HUES48 (cell line): Measurements from ENCODE around the gene PCDHGA7.
A peak's percentile ranks its signal among the peaks of the same experiment; 100 is the strongest.
"Not testable (repeated sequence)": the region's sequence is repeated elsewhere in the genome, so short reads cannot be mapped to it uniquely, and the experiment has no call there.

Experiments
- H3K27ac ChIP-seq: one replicate; pipeline ENCODE4 v1.7.0; 2013; ENCODE audit warnings: low read depth, low read length, inconsistent platforms
- H3K27me3 ChIP-seq: 2 replicates; pipeline ENCODE4 v1.6.1; 2013; ENCODE audit warnings: mild to moderate bottlenecking, low read length; ENCODE audit not compliant: control insufficient read depth, insufficient read depth
- H3K36me3 ChIP-seq: 2 replicates; pipeline ENCODE4 v1.6.1; 2013; ENCODE audit warnings: low read length; ENCODE audit not compliant: control insufficient read depth, insufficient read depth
- H3K4me1 ChIP-seq: 2 replicates; pipeline ENCODE4 v1.6.1; 2013; ENCODE audit warnings: mild to moderate bottlenecking, low read length; ENCODE audit not compliant: control insufficient read depth, insufficient read depth
- H3K4me3 ChIP-seq: 2 replicates; pipeline ENCODE4 v1.5.1; 2013; ENCODE audit warnings: mild to moderate bottlenecking, low read depth, low read length
- H3K9ac ChIP-seq: 2 replicates; pipeline ENCODE4 v1.6.1; 2013; ENCODE audit warnings: mild to moderate bottlenecking, low read depth, low read length, moderate library complexity
- H3K9me3 ChIP-seq: 2 replicates; pipeline ENCODE4 v1.6.1; 2013; ENCODE audit warnings: low read length; ENCODE audit not compliant: control insufficient read depth, insufficient read depth

PCDHGA7 gene

DNA sequence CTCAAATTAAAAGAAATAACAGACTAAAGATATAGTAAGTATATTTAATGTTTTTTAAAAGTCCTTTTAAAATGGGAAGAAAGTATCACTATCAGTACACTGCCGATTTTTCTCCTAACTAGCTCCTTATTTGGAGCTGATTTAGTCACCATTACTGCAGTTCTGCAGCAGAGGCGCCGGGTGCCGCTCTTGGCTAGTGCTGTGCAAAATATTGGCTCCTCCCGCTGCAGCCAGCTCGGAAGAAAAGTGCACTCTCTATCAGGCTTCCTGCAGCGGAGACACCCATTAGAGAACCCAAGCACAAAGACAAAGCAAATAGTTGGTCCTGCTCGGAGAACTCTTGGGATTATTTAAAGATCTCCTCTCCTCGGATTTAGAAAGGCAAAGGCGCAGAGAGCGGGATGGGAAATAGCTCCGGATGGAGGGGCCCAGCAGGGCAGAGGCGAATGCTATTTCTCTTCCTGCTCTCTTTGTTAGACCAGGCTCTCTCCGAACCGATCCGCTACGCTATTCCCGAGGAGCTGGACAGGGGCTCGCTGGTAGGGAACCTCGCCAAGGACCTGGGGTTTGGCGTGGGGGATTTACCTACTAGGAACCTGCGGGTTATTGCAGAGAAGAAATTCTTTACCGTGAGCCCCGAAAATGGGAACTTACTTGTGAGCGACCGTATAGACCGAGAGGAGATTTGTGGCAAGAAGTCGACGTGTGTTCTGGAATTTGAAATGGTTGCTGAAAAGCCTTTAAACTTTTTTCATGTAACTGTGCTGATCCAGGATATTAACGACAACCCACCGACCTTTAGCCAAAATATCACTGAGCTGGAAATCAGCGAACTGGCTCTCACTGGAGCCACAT, 12.3 kb upstream of the PCDHGA7 start, which contains the start of gene PCDHGB3:
Gene PCDHGB3 (plus strand): TSS at position 249 of the 855 bp plus-strand sequence. CDS start 153 bp downstream, at position 402.
- no peak within 1 kb of the TSS for H3K4me3 ChIP-seq
- H3K27ac ChIP-seq, result no peak within 1 kb of the TSS
- no peaks in the 10 kb centered on the region for H3K36me3 ChIP-seq
- no peaks in the 10 kb centered on the region for H3K4me1 ChIP-seq
- H3K9ac ChIP-seq, result no peak within 1 kb of the TSS
- peaks cover 58% of the 10 kb centered on the region for H3K9me3 ChIP-seq
- no peaks in the 10 kb centered on the region for H3K27me3 ChIP-seq

DNA sequence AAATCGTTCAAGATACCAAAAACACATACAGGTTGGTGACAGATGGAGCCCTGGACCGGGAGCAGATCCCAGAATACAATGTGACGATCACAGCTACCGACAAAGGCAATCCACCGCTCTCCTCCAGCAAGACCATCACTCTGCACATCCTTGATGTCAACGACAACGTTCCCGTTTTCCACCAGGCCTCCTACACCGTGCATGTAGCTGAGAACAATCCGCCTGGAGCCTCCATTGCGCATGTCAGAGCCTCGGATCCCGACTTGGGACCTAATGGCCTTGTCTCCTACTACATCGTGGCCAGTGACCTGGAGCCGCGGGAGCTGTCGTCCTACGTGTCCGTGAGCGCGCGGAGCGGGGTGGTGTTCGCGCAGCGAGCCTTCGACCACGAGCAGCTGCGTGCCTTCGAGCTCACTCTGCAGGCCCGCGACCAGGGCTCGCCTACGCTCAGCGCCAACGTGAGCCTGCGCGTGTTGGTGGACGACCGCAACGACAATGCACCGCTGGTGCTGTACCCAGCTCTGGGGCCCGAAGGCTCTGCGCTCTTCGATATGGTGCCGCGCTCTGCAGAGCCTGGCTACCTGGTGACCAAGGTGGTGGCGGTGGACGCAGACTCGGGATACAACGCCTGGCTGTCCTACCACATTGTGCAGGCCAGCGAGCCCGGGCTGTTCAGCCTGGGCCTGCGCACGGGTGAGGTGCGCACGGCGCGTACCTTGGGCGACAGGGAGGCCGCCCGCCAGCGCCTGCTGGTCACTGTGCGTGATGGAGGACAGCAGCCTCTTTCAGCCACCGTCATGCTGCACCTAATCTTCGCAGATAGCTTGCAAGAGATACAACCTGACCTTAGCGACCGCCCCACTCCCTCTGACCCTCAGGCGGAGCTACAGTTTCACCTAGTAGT, 10.7 kb upstream of the PCDHGA7 start:
- Histone ChIP-seq H3K4me3 (no peak overlapping the region), H3K27ac (no peak overlapping the region), H3K9ac (no peak overlapping the region), H3K4me1 (no peaks in the 10 kb centered on the region), H3K36me3 (no peaks in the 10 kb centered on the region), H3K27me3 (no peaks in the 10 kb centered on the region), H3K9me3 (peaks cover 51% of the 10 kb centered on the region)

- H3K4me3 ChIP-seq, result peak within 1 kb of the TSS; percentile 33; the same call in 1 of the 2 replicates
- H3K9ac ChIP-seq, result no peak within 1 kb of the TSS
- H3K9me3 ChIP-seq, result peaks cover 48% of the 10 kb centered on the region
- no peaks in the 10 kb centered on the region for H3K4me1 ChIP-seq
- no peaks in the 10 kb centered on the region for H3K27me3 ChIP-seq
- no peaks in the 10 kb centered on the region for H3K36me3 ChIP-seq
- no peak within 1 kb of the TSS for H3K27ac ChIP-seq
Observed at GRCh38 chr5:141373673-141374317, 8.7 kb upstream of the PCDHGA7 start, which contains the start of gene PCDHGA6. TSS of gene PCDHGA6 (plus strand) at chr5:141373891. CDS start at chr5:141374084, 193 bp downstream.

DNA sequence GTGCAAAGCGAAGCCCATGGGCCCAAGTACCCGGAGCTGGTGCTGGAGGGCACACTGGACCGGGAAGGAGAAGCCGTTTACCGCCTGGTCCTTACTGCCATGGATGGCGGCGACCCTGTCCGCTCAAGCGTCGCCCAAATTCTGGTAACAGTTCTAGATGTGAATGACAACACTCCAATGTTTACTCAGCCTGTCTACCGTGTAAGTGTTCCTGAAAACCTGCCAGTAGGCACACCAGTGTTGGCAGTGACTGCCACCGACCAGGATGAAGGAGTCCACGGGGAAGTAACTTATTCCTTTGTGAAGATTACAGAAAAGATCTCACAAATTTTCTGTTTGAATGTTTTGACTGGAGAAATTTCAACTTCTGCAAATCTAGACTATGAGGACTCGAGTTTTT, 7.9 kb upstream of the PCDHGA7 start:
- H3K9me3 ChIP-seq, result peaks cover 48% of the 10 kb centered on the region
- no peak overlapping the region for H3K4me3 ChIP-seq
- H3K4me1 ChIP-seq, result no peaks in the 10 kb centered on the region
- H3K9ac ChIP-seq, result no peak overlapping the region
- no peak overlapping the region for H3K27ac ChIP-seq
- H3K36me3 ChIP-seq, result no peaks in the 10 kb centered on the region
- no peaks in the 10 kb centered on the region for H3K27me3 ChIP-seq

GRCh38 chr5:141375444-141376155, 6.9 kb upstream of the PCDHGA7 start:
- H3K9me3 ChIP-seq, result peaks cover 46% of the 10 kb centered on the region
- H3K27me3 ChIP-seq, H3K4me3 ChIP-seq, H3K9ac ChIP-seq, H3K36me3 ChIP-seq, H3K4me1 ChIP-seq, H3K27ac ChIP-seq: not testable (repeated sequence)

GRCh38 chr5:141383345-141383744, 803 bp downstream of the PCDHGA7 start:
- 0 out of 2 replicates have a peak, but pooled peaks cover 1% of the 10 kb centered on the region for H3K27me3 ChIP-seq
- no peak overlapping the region for H3K4me3 ChIP-seq
- H3K36me3 ChIP-seq, result no peaks in the 10 kb centered on the region

DNA sequence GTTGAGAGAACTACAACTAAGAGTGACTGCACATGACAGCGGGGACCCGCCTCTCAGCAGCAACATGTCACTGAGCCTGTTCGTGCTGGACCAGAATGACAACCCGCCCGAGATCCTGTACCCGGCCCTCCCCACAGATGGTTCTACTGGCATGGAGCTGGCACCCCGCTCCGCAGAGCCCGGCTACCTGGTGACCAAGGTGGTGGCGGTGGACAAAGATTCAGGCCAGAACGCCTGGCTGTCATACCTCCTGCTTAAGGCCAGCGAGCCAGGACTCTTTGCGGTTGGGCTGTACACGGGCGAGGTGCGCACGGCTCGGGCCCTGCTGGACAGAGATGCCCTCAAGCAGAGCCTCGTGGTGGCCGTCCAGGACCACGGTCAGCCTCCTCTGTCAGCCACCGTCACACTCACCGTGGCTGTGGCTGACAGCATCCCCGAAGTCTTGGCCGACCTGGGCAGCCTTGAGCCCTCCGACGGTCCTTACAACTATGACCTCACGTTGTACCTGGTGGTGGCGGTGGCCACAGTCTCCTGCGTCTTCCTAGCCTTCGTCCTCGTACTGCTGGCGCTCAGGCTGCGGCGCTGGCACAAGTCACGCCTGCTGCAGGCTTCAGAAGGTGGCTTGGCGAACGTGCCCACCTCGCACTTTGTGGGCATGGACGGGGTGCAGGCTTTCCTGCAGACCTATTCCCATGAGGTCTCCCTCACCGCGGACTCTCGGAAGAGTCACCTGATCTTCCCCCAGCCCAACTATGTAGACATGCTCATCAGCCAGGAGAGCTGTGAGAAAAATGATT, 2.1 kb downstream of the PCDHGA7 start:
- Histone ChIP-seq H3K27ac (no peak overlapping the region), H3K9ac (no peak overlapping the region), H3K4me3 (no peak overlapping the region), H3K9me3 (peaks cover 59% of the 10 kb centered on the region), H3K4me1 (no peaks in the 10 kb centered on the region), H3K27me3 (0 out of 2 replicates have a peak, but pooled peaks cover 4% of the 10 kb centered on the region), H3K36me3 (no peaks in the 10 kb centered on the region)

More at GRCh38 chr5:141383345-141383744, 803 bp downstream of the PCDHGA7 start:
- Histone ChIP-seq H3K9ac (no peak overlapping the region), H3K4me1 (no peaks in the 10 kb centered on the region), H3K27ac (no peak overlapping the region), H3K9me3 (peaks cover 45% of the 10 kb centered on the region)

- not testable (repeated sequence) for H3K27me3 ChIP-seq, H3K4me1 ChIP-seq, H3K27ac ChIP-seq, H3K9ac ChIP-seq, H3K36me3 ChIP-seq
- Histone ChIP-seq H3K4me3 (peak within 1 kb of the TSS; percentile 63), H3K9me3 (peaks cover 79% of the 10 kb centered on the region)
Observed at GRCh38 chr5:141387557-141388311, 5.2 kb downstream of the PCDHGA7 start, which contains the start of gene PCDHGB4. TSS of gene PCDHGB4 (plus strand) at chr5:141387698. CDS start at chr5:141387885, 187 bp downstream.

GRCh38 chr5:141388661-141389060, 6.1 kb downstream of the PCDHGA7 start:
- H3K9ac ChIP-seq, result no peak overlapping the region
- no peaks in the 10 kb centered on the region for H3K4me1 ChIP-seq
- H3K27me3 ChIP-seq, result 0 out of 2 replicates have a peak, but pooled peaks cover 4% of the 10 kb centered on the region
- peaks cover 79% of the 10 kb centered on the region for H3K9me3 ChIP-seq
- peak overlapping the region; percentile 40; the same call in 1 of the 2 replicates for H3K4me3 ChIP-seq
- H3K27ac ChIP-seq, result no peak overlapping the region
- H3K36me3 ChIP-seq, result peaks cover 5% of the 10 kb centered on the region; the same call in 1 of the 2 replicates
